WI38 (cell line): ENCODE data around the gene TMEM39B.
"Not testable (repeated sequence)": the region's sequence is repeated elsewhere in the genome, so short reads cannot be mapped to it uniquely, and the experiment has no call there.

Experiments
- H3K4me3 ChIP-seq: 2 replicates; pipeline ENCODE4 v1.5.1; 2011; ENCODE audit warnings: low read depth, mild to moderate bottlenecking, control low read depth, low read length
- CTCF ChIP-seq: IDR thresholded peaks from 2 replicates; pipeline ENCODE4 v1.5.1; 2012; ENCODE audit warnings: low read depth, mild to moderate bottlenecking, control low read depth, low read length

Gene TMEM39B

GRCh38 chr1:32126770-32127169 lies 54.0 kb downstream of the TMEM39B start:
- no peak for TF ChIP-seq CTCF
- H3K4me3 ChIP-seq, result no peak overlapping the region

GRCh38 chr1:32127409-32128198 lies 54.9 kb downstream of the TMEM39B start:
- H3K4me3 ChIP-seq, result no peak overlapping the region
- no peak for TF ChIP-seq CTCF

GRCh38 chr1:32128479-32128878 lies 55.7 kb downstream of the TMEM39B start:
- TF ChIP-seq CTCF, result no peak
- no peak overlapping the region for H3K4me3 ChIP-seq

- no peak for TF ChIP-seq CTCF
Observed at GRCh38 chr1:32128964-32129363, 56.2 kb downstream of the TMEM39B start.

GRCh38 chr1:32133950-32134280 lies 61.2 kb downstream of the TMEM39B start:
- not testable (repeated sequence) for H3K4me3 ChIP-seq

More at GRCh38 chr1:32128964-32129363, 56.2 kb downstream of the TMEM39B start:
- no peak overlapping the region for H3K4me3 ChIP-seq

- no peak for TF ChIP-seq CTCF
- no peak overlapping the region for H3K4me3 ChIP-seq
Observed at GRCh38 chr1:32137111-32137510, 64.4 kb downstream of the TMEM39B start.

GRCh38 chr1:32138965-32139364 lies 66.2 kb downstream of the TMEM39B start:
- TF ChIP-seq CTCF, result no peak

More at GRCh38 chr1:32138965-32139364, 66.2 kb downstream of the TMEM39B start:
- H3K4me3 ChIP-seq, result no peak overlapping the region
